Mononuclear cell (primary cell): ENCODE measurements around the gene MPIG6B. TPM values are rescaled to one million over a fixed set of nuclear protein-coding genes. Genes with fewer than 3 reads are reported as not detected.

ENCODE experiments used
- H3K27me3 ChIP-seq: 2 replicates; pipeline ENCODE4 v1.6.0; 2011; ENCODE audit warnings: low read length, control low read depth; ENCODE audit not compliant: insufficient read depth
- H3K4me1 ChIP-seq: 2 replicates; pipeline ENCODE4 v1.5.1; 2011; ENCODE audit warnings: mild to moderate bottlenecking, low read length, control low read depth; ENCODE audit not compliant: insufficient read depth
- H3K4me3 ChIP-seq: 2 replicates; pipeline ENCODE4 v1.5.1; 2011; ENCODE audit warnings: mild to moderate bottlenecking, low read length, moderate library complexity
- H3K9me3 ChIP-seq: 2 replicates; pipeline ENCODE4 v1.5.1; 2011; ENCODE audit warnings: low read depth, mild to moderate bottlenecking, control low read depth, low read length
- total RNA-seq: library from RNA; depleted of rRNA; stranded (reverse); fragments of >200 nt; gene quantifications from one replicate; pipeline ENCODE4 v1.2.3, GENCODE V29; 2012

The MPIG6B gene
- total RNA-seq, 1 donor, result 11.5 TPM

GRCh38 chr6:31710523-31711219 lies 12.5 kb upstream of the MPIG6B start:
- Histone ChIP-seq H3K4me1 (peaks cover 16% of the 10 kb centered on the region), H3K9me3 (no peaks in the 10 kb centered on the region), H3K4me3 (no peak overlapping the region), H3K27me3 (no peaks in the 10 kb centered on the region)

GRCh38 chr6:31711233-31711632 lies 11.9 kb upstream of the MPIG6B start:
- Histone ChIP-seq H3K27me3 (no peaks in the 10 kb centered on the region), H3K4me3 (no peak overlapping the region)

GRCh38 chr6:31712296-31712695 lies 10.9 kb upstream of the MPIG6B start:
- Histone ChIP-seq H3K4me1 (peaks cover 16% of the 10 kb centered on the region), H3K27me3 (no peaks in the 10 kb centered on the region), H3K4me3 (no peak overlapping the region), H3K9me3 (no peaks in the 10 kb centered on the region)

More at GRCh38 chr6:31711233-31711632, 11.9 kb upstream of the MPIG6B start:
- no peaks in the 10 kb centered on the region for H3K9me3 ChIP-seq
- peaks cover 16% of the 10 kb centered on the region for H3K4me1 ChIP-seq

GRCh38 chr6:31713465-31713864 lies 9.7 kb upstream of the MPIG6B start:
- H3K9me3 ChIP-seq, result no peaks in the 10 kb centered on the region
- peaks cover 16% of the 10 kb centered on the region for H3K4me1 ChIP-seq
- H3K27me3 ChIP-seq, result no peaks in the 10 kb centered on the region
- no peak overlapping the region for H3K4me3 ChIP-seq

GRCh38 chr6:31713991-31714684 lies 9.0 kb upstream of the MPIG6B start:
- Histone ChIP-seq H3K4me1 (peaks cover 16% of the 10 kb centered on the region), H3K9me3 (no peaks in the 10 kb centered on the region), H3K4me3 (no peak overlapping the region), H3K27me3 (no peaks in the 10 kb centered on the region)

GRCh38 chr6:31715022-31715958 lies 7.9 kb upstream of the MPIG6B start, which contains the start of gene LY6G6D:
Gene LY6G6D (plus strand): TSS chr6:31715348. CDS start chr6:31715356, 8 bp downstream.
- Histone ChIP-seq H3K9me3 (no peaks in the 10 kb centered on the region), H3K4me1 (peaks cover 16% of the 10 kb centered on the region), H3K27me3 (no peaks in the 10 kb centered on the region), H3K4me3 (no peak within 1 kb of the TSS)

- Histone ChIP-seq H3K9me3 (no peaks in the 10 kb centered on the region), H3K4me1 (no peaks in the 10 kb centered on the region), H3K27me3 (no peaks in the 10 kb centered on the region), H3K4me3 (no peak overlapping the region)
Observed at GRCh38 chr6:31717499-31718222, 5.5 kb upstream of the MPIG6B start.

GRCh38 chr6:31718265-31718664 lies 4.9 kb upstream of the MPIG6B start:
- no peaks in the 10 kb centered on the region for H3K27me3 ChIP-seq
- no peak overlapping the region for H3K4me3 ChIP-seq
- H3K9me3 ChIP-seq, result no peaks in the 10 kb centered on the region
- H3K4me1 ChIP-seq, result peaks cover under 1% of the 10 kb centered on the region

- H3K9me3 ChIP-seq, result no peaks in the 10 kb centered on the region
Observed at GRCh38 chr6:31719001-31719400, 4.2 kb upstream of the MPIG6B start.

GRCh38 chr6:31720196-31720770 lies 2.9 kb upstream of the MPIG6B start:
- Histone ChIP-seq H3K4me3 (no peak overlapping the region), H3K9me3 (no peaks in the 10 kb centered on the region), H3K27me3 (no peaks in the 10 kb centered on the region), H3K4me1 (peaks cover 4% of the 10 kb centered on the region)

More at GRCh38 chr6:31719001-31719400, 4.2 kb upstream of the MPIG6B start:
- Histone ChIP-seq H3K4me1 (peaks cover 4% of the 10 kb centered on the region), H3K4me3 (no peak overlapping the region), H3K27me3 (no peaks in the 10 kb centered on the region)

GRCh38 chr6:31721351-31722020 lies 1.7 kb upstream of the MPIG6B start, which contains the start of gene LY6G6C:
Gene LY6G6C (minus strand): TSS chr6:31721746. CDS start chr6:31721679, 67 bp downstream.
- no peaks in the 10 kb centered on the region for H3K9me3 ChIP-seq
- H3K4me1 ChIP-seq, result peaks cover 14% of the 10 kb centered on the region
- no peaks in the 10 kb centered on the region for H3K27me3 ChIP-seq
- H3K4me3 ChIP-seq, result no peak within 1 kb of the TSS

GRCh38 chr6:31722173-31722572 lies 1.0 kb upstream of the MPIG6B start:
- H3K4me3 ChIP-seq, result no peak overlapping the region
- H3K4me1 ChIP-seq, result peaks cover 21% of the 10 kb centered on the region
- H3K27me3 ChIP-seq, result no peaks in the 10 kb centered on the region
- no peaks in the 10 kb centered on the region for H3K9me3 ChIP-seq

GRCh38 chr6:31723980-31724691 lies 963 bp downstream of the MPIG6B start:
- H3K9me3 ChIP-seq, result no peaks in the 10 kb centered on the region
- H3K27me3 ChIP-seq, result no peaks in the 10 kb centered on the region
- H3K4me3 ChIP-seq, result no peak overlapping the region
- peaks cover 40% of the 10 kb centered on the region for H3K4me1 ChIP-seq
